PC-9 (cell line): ENCODE results near the gene RNF112.

ENCODE experiments used
- EZH2 ChIP-seq: fragments of 200-600 bp; sonication (generic); IDR thresholded peaks from 2 replicates; pipeline ENCODE4 v1.8.0; 2017; ENCODE audit warnings: antibody characterized with exemption, low read depth
- TF ChIP-seq, protein P1 (sequence below): fragments of 200-600 bp; sonication (generic); conservative IDR thresholded peaks from 2 replicates; pipeline ENCODE4 v1.6.1; 2017; ENCODE audit warnings: mixed run types, antibody characterized with exemption, mild to moderate bottlenecking, moderate library complexity

DNA sequence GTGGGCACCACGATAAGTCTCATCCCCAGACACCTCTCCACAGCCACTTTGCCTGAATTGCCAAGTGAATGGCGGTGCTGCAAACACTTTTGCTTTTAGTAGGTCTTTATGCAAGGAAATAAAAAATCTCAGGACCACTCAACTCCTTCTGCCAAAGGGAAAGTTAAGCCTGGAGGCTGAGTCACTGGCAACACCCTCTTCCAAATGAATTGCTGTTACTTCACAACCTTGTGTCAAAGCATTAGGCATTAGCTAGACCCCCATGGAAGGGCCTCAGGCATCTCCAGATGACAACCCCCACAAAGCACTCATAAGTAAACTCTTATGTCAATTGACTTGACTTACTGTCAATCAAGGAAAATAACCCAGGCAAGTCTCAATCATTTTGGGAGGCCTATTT, 43.0 kb downstream of the RNF112 start:
- TF ChIP-seq, protein P1, sequence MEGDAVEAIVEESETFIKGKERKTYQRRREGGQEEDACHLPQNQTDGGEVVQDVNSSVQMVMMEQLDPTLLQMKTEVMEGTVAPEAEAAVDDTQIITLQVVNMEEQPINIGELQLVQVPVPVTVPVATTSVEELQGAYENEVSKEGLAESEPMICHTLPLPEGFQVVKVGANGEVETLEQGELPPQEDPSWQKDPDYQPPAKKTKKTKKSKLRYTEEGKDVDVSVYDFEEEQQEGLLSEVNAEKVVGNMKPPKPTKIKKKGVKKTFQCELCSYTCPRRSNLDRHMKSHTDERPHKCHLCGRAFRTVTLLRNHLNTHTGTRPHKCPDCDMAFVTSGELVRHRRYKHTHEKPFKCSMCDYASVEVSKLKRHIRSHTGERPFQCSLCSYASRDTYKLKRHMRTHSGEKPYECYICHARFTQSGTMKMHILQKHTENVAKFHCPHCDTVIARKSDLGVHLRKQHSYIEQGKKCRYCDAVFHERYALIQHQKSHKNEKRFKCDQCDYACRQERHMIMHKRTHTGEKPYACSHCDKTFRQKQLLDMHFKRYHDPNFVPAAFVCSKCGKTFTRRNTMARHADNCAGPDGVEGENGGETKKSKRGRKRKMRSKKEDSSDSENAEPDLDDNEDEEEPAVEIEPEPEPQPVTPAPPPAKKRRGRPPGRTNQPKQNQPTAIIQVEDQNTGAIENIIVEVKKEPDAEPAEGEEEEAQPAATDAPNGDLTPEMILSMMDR, result no peak
- TF ChIP-seq EZH2, result no peak
